22Rv1 (cell line): ENCODE data around the gene TRPC4AP.

Experiments
- H3K27ac ChIP-seq: fragments of 450-650 bp; 2 replicates; pipeline ENCODE4 v1.5.1; 2017
- CTCF ChIP-seq: fragments of 450-650 bp; IDR thresholded peaks from 2 replicates; pipeline ENCODE4 v1.5.1; 2017; ENCODE audit warnings: mild to moderate bottlenecking
- ZFX ChIP-seq: fragments of 450-650 bp; IDR thresholded peaks from 2 replicates; pipeline ENCODE4 v1.6.1; 2017; ENCODE audit warnings: antibody characterized with exemption, borderline replicate concordance

The TRPC4AP gene

GRCh38 chr20:35129647-35130069 lies 37.1 kb upstream of the TRPC4AP start:
- H3K27ac ChIP-seq = peak overlapping the region; percentile 30; the same call in 1 of the 2 replicates
- TF ChIP-seq CTCF (no peak), ZFX (no peak)

- H3K27ac ChIP-seq = no peak overlapping the region
- no peak for TF ChIP-seq ZFX
- TF ChIP-seq CTCF = no peak
Measured at GRCh38 chr20:35125753-35126152, 33.1 kb upstream of the TRPC4AP start.

- TF ChIP-seq CTCF = no peak
- no peak for TF ChIP-seq ZFX
- no peak overlapping the region for H3K27ac ChIP-seq
Measured at GRCh38 chr20:35122756-35123405, 30.3 kb upstream of the TRPC4AP start.

GRCh38 chr20:35121186-35121585 lies 28.6 kb upstream of the TRPC4AP start:
- TF ChIP-seq ZFX (no peak), CTCF (no peak)
- no peak overlapping the region for H3K27ac ChIP-seq

GRCh38 chr20:35120012-35120701 lies 27.6 kb upstream of the TRPC4AP start:
- TF ChIP-seq CTCF = no peak
- TF ChIP-seq ZFX = no peak
- H3K27ac ChIP-seq = no peak overlapping the region

- H3K27ac ChIP-seq = no peak overlapping the region
- no peak for TF ChIP-seq CTCF
- no peak for TF ChIP-seq ZFX
Measured at GRCh38 chr20:35117629-35118028, 25.0 kb upstream of the TRPC4AP start.

GRCh38 chr20:35117196-35117595 lies 24.6 kb upstream of the TRPC4AP start:
- TF ChIP-seq CTCF (no peak), ZFX (no peak)
- no peak overlapping the region for H3K27ac ChIP-seq
